Measurements from ENCODE around the gene SPATA4.

SPATA4 gene

DNA sequence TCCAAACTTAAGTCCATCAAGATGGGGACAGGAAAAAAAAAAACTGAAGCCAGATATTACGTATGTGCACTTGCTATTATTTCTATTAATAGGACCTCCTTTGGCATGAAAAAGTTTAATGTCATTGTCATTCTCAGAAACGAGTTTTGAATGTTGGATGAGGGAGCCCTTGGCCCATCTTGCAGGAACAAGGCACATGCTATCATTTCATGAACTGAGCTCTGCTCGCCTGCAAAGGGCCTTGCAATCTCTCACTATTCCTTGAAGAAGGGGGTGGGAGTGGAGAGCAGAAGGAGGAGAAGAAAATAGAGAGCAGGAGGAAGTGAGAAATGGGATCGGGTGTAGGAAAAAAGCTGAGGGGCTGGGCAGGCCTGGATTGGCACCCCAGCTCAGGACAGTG lies 34.3 kb upstream of the SPATA4 start:
- TF ChIP-seq, protein P1, sequence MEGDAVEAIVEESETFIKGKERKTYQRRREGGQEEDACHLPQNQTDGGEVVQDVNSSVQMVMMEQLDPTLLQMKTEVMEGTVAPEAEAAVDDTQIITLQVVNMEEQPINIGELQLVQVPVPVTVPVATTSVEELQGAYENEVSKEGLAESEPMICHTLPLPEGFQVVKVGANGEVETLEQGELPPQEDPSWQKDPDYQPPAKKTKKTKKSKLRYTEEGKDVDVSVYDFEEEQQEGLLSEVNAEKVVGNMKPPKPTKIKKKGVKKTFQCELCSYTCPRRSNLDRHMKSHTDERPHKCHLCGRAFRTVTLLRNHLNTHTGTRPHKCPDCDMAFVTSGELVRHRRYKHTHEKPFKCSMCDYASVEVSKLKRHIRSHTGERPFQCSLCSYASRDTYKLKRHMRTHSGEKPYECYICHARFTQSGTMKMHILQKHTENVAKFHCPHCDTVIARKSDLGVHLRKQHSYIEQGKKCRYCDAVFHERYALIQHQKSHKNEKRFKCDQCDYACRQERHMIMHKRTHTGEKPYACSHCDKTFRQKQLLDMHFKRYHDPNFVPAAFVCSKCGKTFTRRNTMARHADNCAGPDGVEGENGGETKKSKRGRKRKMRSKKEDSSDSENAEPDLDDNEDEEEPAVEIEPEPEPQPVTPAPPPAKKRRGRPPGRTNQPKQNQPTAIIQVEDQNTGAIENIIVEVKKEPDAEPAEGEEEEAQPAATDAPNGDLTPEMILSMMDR (IDR thresholded peaks at IDR 0.05): no peak

GRCh38 chr4:176226736-176227135 lies 31.4 kb upstream of the SPATA4 start:
- TF ChIP-seq, protein P1 (IDR thresholded peaks at IDR 0.05): no peak

DNA sequence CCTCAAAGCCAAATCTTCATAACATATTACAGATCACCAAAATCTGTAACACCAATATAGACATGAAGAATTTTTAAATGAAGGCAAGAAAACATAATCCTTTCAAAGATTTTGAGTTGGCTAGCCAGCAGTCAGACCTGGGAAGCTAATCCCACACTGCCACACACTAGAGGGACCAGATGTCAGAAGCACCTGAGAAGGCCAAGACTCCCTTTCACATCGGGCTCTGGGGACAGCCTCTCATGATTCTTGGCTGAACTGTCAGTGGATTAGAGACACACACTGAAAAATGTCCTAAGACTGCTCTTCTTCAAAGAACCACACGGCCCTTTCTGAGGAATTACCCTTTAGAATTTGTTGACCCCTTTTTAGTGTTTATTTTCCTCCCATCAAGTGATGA lies 28.2 kb upstream of the SPATA4 start:
- TF ChIP-seq, protein P1 (IDR thresholded peaks at IDR 0.05): no peak

- TF ChIP-seq, protein P1 (IDR thresholded peaks at IDR 0.05): no peak
These were observed 26.8 kb upstream of the SPATA4 start for GRCh38 chr4:176222149-176222548.

- TF ChIP-seq, protein P1 (IDR thresholded peaks at IDR 0.05): no peak
These were observed 22.1 kb upstream of the SPATA4 start for GRCh38 chr4:176217510-176217909.

DNA sequence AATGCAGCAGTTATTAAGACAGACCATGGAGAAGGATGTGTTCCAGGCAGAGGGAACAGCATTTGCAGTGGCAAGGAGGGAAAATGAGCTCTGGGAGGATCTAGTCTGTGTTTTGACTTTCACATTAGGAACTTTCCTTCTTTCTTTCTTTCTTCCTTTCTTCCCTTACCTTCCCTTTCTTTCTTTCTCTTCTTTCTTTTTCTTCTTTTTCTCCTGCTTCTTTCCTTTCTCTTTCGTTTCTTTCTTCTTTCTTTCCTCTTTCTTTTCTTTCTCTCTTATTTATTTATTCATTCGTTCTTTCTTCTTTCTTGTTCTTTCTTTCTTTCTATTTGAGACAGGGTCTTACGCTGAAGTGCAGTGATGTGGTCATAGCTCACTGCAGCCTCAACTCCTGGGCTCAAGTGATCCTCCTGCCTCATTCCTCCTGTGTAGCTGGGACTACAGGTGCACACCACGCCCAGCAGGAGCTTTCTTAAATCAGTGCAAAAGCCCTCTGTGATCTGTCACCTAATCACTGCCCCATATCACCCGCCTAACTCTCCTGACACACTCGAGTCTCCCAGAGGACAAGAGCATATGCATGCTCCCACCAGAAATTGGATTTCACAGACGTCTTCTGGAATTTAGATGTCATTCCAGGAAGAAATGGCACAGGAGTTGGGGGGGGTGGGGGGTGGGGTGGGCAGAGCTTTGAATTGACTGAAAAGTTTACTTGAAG lies 15.4 kb upstream of the SPATA4 start:
- TF ChIP-seq, protein P1 (IDR thresholded peaks at IDR 0.05): no peak

- TF ChIP-seq, protein P1 (IDR thresholded peaks at IDR 0.05): no peak
These were observed 14.7 kb upstream of the SPATA4 start for GRCh38 chr4:176210101-176210500.

DNA sequence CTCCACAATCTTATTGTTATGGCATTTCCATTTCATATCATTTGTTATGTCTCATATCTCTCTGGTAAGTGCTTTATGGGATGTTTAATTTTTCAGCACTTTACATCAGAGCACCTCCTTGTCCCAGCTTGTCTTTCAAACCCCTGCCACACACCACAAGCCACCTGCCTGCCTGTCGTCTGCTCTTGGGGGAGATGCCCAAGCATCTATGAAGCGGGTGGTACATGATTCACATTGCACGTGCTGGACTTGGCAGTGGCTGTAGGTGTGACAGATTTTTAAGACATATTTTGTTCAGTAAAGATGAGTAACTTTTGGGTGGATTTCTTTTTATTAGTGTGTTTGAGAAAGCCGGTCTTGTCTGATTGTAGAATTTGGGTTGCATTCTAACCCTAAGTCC lies 14.2 kb upstream of the SPATA4 start:
- TF ChIP-seq, protein P1 (IDR thresholded peaks at IDR 0.05): no peak

All from LNCAP (cell line).